ENCODE data around the gene OCA2. TPM values are rescaled to one million over a fixed set of nuclear protein-coding genes. Genes with fewer than 3 reads are reported as not detected.

The OCA2 gene
- total RNA-seq, 6 donors from 2014 or later, result 0.83 to 6.0 (median 2.0) TPM

DNA sequence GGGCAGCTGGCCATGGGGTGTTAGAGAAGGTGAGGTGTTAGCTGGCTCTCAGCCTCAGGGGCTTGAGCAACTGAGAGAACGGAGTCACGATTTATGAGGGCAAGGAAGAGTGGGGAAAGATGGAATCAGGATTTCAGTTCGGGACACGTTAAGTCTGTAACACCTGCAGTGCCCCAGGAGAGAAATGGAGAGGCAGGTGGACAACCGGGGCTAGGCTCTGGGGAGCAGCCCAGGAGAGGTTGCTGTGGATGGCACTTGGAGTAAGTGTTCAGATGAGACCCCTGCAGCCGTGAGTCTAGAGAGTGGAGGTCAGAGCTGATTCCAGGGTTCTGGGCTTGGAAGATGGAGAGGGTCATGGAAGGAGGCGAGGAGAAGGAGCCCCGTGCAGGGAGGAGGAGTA lies 237.9 kb downstream of the OCA2 start:
- no peaks in the 10 kb centered on the region for H3K36me3 ChIP-seq
- 91 to 95% methylated on average over 8 of the region's 8 CpGs for WGBS, 2 donors
- DNase-seq (no peak), ATAC-seq (ENCODE audit: low FRiP score in 2 of 2) (no peak)
- no peaks in the 10 kb centered on the region for H3K4me1 ChIP-seq
- TF ChIP-seq POLR2AphosphoS5 (IDR thresholded peaks at IDR 0.05), result no peak
- no peak overlapping the region for H3K4me3 ChIP-seq
- H3K9me3 ChIP-seq, result peaks cover 0 to 4% (median 0%) of the 10 kb centered on the region in 4 donors
- no peaks in the 10 kb centered on the region for H3K27me3 ChIP-seq
- no peak overlapping the region for H3K27ac ChIP-seq

DNA sequence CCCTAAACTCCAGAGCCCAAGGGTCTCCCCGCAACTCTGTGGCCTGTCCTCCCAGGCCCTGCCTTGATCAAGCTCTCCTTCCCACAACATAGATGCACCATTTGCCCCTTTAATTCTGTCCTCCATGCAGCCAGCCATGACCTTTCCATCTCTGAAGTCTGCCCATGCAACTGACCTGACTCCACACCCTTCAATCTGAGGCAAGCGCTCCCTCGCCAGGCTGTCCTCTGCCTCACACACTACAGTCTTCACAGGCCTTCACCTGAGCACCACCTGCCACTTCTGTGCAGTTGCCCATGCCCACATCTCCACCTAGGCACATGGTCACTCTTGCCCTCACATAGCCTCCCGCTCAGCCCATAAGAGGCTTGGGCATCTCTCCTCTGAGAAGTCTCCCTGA lies 244.0 kb downstream of the OCA2 start:
- Histone ChIP-seq H3K36me3 (no peaks in the 10 kb centered on the region), H3K27me3 (no peaks in the 10 kb centered on the region), H3K4me1 (no peaks in the 10 kb centered on the region), H3K9me3 (peaks cover 0 to 4% (median 0%) of the 10 kb centered on the region in 4 donors), H3K4me3 (no peak overlapping the region), H3K27ac (no peak overlapping the region)
- TF ChIP-seq POLR2AphosphoS5 (IDR thresholded peaks at IDR 0.05) (no peak), EP300 (IDR thresholded peaks at IDR 0.05) (no peak), POLR2A (IDR thresholded peaks at IDR 0.05) (no peak)
- TF ChIP-seq, protein P1, sequence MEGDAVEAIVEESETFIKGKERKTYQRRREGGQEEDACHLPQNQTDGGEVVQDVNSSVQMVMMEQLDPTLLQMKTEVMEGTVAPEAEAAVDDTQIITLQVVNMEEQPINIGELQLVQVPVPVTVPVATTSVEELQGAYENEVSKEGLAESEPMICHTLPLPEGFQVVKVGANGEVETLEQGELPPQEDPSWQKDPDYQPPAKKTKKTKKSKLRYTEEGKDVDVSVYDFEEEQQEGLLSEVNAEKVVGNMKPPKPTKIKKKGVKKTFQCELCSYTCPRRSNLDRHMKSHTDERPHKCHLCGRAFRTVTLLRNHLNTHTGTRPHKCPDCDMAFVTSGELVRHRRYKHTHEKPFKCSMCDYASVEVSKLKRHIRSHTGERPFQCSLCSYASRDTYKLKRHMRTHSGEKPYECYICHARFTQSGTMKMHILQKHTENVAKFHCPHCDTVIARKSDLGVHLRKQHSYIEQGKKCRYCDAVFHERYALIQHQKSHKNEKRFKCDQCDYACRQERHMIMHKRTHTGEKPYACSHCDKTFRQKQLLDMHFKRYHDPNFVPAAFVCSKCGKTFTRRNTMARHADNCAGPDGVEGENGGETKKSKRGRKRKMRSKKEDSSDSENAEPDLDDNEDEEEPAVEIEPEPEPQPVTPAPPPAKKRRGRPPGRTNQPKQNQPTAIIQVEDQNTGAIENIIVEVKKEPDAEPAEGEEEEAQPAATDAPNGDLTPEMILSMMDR (IDR thresholded peaks at IDR 0.05), result no peak
- 98 to 100% methylated on average over 4 of the region's 4 CpGs for WGBS, 2 donors
- ATAC-seq (ENCODE audit: low FRiP score in 2 of 2) (no peak), DNase-seq (no peak)

DNA sequence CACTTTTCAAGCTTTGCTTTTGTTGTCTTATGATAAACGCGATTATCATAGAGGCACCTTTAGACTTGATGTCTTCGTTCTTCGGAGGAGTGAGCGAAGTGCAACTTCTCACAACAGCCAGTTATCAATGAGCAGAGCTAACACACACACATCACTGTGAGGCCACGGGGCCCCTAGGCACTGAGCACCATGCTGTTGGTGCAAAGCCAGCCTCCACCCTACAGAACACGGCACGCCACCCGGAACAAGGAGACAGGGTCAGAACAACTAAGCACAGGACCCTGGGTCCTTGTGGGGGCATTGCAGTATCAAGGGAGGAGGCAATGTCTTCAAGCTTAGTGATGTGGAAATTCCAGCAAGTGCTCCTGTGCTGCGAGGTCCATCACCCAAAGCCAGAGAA lies 244.5 kb downstream of the OCA2 start:
- no peak for TF ChIP-seq POLR2AphosphoS5 (IDR thresholded peaks at IDR 0.05)
- no peak for TF ChIP-seq POLR2A (IDR thresholded peaks at IDR 0.05)
- TF ChIP-seq, protein P1 (IDR thresholded peaks at IDR 0.05), result no peak
- TF ChIP-seq EP300 (IDR thresholded peaks at IDR 0.05), result no peak
- no peak overlapping the region for H3K4me3 ChIP-seq
- H3K36me3 ChIP-seq, result no peaks in the 10 kb centered on the region
- no peaks in the 10 kb centered on the region for H3K27me3 ChIP-seq
- H3K27ac ChIP-seq, result no peak overlapping the region
- DNase-seq, result no peak
- H3K9me3 ChIP-seq, result peaks cover 0 to 4% (median 0%) of the 10 kb centered on the region in 4 donors
- ATAC-seq (ENCODE audit: low FRiP score in 2 of 2), result no peak
- 93 to 94% methylated on average over 9 to 10 of the region's 10 CpGs for WGBS, 2 donors
- no peaks in the 10 kb centered on the region for H3K4me1 ChIP-seq

DNA sequence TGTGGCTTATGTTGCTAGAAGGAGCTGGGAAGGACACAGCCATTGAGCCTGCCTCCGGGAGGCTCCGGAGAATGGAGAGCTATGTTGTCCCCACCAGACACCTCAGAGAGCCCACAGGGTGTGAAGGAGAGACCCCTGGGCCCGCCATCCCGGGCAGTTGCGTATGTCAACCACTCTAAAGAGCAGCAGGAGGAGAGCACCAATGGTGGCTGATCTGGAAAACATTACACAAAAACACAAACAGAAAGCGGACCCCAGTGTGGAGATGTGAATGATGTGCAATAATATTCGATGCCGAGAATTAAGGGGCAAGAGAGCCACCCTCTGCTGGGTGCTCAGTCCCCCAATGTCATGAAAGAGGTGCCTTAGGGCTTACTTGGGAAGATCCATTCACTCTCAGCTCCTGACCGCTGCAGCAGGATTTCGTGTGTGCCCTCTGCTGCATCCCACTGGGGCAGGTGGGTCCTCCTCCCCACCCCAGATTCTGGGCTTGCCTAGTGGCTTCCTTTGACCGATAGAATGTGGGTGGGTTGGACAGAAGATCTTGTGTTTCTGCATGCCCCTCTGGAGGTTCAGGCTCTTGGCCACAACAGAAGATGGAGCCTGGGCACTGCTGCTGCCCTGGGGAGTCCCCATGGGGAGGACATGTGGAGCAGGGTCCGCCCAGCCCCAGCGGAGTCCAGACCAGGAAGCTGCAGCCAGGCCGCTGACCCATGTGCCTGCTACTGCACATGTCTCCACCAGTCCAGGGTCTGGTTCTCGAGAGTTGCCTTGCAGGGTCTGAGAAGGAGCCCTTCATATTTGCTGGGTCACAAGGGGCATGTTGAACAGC lies 245.3 kb downstream of the OCA2 start:
- Histone ChIP-seq H3K4me1 (no peaks in the 10 kb centered on the region), H3K36me3 (no peaks in the 10 kb centered on the region), H3K4me3 (no peak overlapping the region), H3K27ac (no peak overlapping the region), H3K9me3 (peaks cover 0 to 4% (median 0%) of the 10 kb centered on the region in 4 donors), H3K27me3 (no peaks in the 10 kb centered on the region)
- no peak for ATAC-seq (ENCODE audit: low FRiP score in 2 of 2)
- 90 to 94% methylated on average over 11 to 14 of the region's 15 CpGs for WGBS, 2 donors
- DNase-seq, result no peak
- TF ChIP-seq EP300 (IDR thresholded peaks at IDR 0.05) (no peak), POLR2AphosphoS5 (IDR thresholded peaks at IDR 0.05) (no peak), POLR2A (IDR thresholded peaks at IDR 0.05) (no peak)
- TF ChIP-seq, protein P1 (IDR thresholded peaks at IDR 0.05), result no peak

DNA sequence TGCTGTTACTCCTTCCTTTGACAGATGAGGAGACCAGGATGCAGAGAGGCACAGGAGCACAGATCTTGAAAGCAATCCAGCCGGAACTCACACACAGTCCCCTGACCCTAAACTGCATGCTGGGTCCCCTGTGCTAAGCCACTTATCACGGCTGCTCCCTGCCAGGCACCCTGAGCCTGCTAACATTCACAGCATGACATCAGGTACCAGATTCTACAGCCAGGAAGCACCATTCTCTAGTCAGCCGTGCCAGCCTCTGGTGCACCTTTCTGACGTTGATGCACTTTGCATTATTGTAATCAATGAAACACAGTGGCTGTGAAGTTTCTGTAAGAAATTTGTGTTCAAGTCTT lies 247.3 kb downstream of the OCA2 start:
- TF ChIP-seq, protein P1 (IDR thresholded peaks at IDR 0.05), result no peak
- TF ChIP-seq POLR2AphosphoS5 (IDR thresholded peaks at IDR 0.05), result no peak
- TF ChIP-seq EP300 (IDR thresholded peaks at IDR 0.05), result no peak
- TF ChIP-seq POLR2A (IDR thresholded peaks at IDR 0.05), result no peak
- Histone ChIP-seq H3K36me3 (no peaks in the 10 kb centered on the region), H3K27ac (no peak overlapping the region), H3K27me3 (no peaks in the 10 kb centered on the region), H3K4me3 (no peak overlapping the region), H3K4me1 (no peaks in the 10 kb centered on the region), H3K9me3 (peaks cover 0 to 12% (median 0%) of the 10 kb centered on the region in 4 donors)
- ATAC-seq (ENCODE audit: low FRiP score in 2 of 2), result no peak
- no peak for DNase-seq
- 71 to 82% methylated on average over 4 of the region's 4 CpGs for WGBS, 2 donors
